Immature natural killer cell (primary cell): ENCODE measurements around the gene C9orf153. TPM values are rescaled to one million over a fixed set of nuclear protein-coding genes. Genes with fewer than 3 reads are reported as not detected.
A peak's percentile ranks its signal among the peaks of the same experiment; 100 is the strongest.

Experiments used
- DNase-seq, 3 donors: peaks; one replicate each; pipeline ENCODE4 v3.0.0; 2022; ENCODE audit warnings: mixed read lengths in 1 of 3
- H3K27ac Mint-ChIP-seq, 6 donors: one replicate each; pipeline ENCODE4 v1.8.0; 2020; ENCODE audit warnings: mixed read lengths in 6 of 6, mild to moderate bottlenecking in 5 of 6, inconsistent platforms in 4 of 6, moderate library complexity in 3 of 6
- H3K27me3 Mint-ChIP-seq, 3 donors: one replicate each; pipeline ENCODE4 v1.8.0; 2020 to 2021; ENCODE audit warnings: low read depth in 3 of 3, mild to moderate bottlenecking in 3 of 3, mixed read lengths in 3 of 3, moderate library complexity in 3 of 3, inconsistent platforms in 1 of 3
- H3K36me3 Mint-ChIP-seq, 3 donors: one replicate each; pipeline ENCODE4 v1.8.0; 2020; ENCODE audit warnings: mixed read lengths in 3 of 3, inconsistent platforms in 2 of 3, mild to moderate bottlenecking in 2 of 3
- H3K4me1 Mint-ChIP-seq, 2 donors: one replicate each; pipeline ENCODE4 v1.8.0; 2020; ENCODE audit warnings: inconsistent platforms in 2 of 2, mild to moderate bottlenecking in 2 of 2, mixed read lengths in 2 of 2, moderate library complexity in 1 of 2
- H3K4me3 Mint-ChIP-seq, 5 donors: one replicate each; pipeline ENCODE4 v1.8.0; 2020; ENCODE audit warnings: mild to moderate bottlenecking in 5 of 5, mixed read lengths in 5 of 5, inconsistent platforms in 3 of 5, moderate library complexity in 3 of 5
- H3K9me3 Mint-ChIP-seq, 6 donors: one replicate each; pipeline ENCODE4 v1.8.0; 2020; ENCODE audit warnings: mild to moderate bottlenecking in 6 of 6, mixed read lengths in 6 of 6, inconsistent platforms in 4 of 6, moderate library complexity in 3 of 6
- polyA plus RNA-seq, 3 donors: library from polyadenylated mRNA; unstranded; fragments of 300-500 nt; fragmentation: Illumina TruSeq; gene quantifications; one replicate each; pipeline ENCODE4 v1.2.3, GENCODE V29; 2021

C9orf153 gene
- polyA plus RNA-seq, 3 donors from 2014 or later: not detected

DNA sequence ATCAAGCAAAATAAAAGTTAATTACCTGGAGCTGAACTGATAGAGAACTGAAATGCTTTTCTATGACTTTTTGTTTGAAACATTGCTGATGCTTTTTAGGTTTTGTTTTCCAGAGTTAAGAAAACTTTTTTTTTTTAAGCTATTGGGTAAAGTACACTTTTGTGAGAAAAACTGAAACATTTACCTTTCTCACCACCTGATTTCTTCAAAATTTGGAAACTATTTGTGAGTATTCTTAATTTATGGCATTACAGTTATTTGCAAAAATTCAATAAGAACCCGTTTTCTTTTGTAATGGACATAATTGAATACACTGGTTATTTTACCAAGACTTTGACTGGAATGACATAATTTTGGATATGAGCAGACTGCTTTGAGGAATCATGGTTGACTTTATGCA is 6.6 kb downstream of the C9orf153 start:
- H3K27me3 Mint-ChIP-seq: peaks cover 0 to 10% (median 0%) of the 10 kb centered on the region in 3 donors
- no peaks in the 10 kb centered on the region for H3K4me1 Mint-ChIP-seq
- DNase-seq: no peak
- H3K4me3 Mint-ChIP-seq: no peak overlapping the region
- H3K9me3 Mint-ChIP-seq: peaks cover 0 to 8% (median 0%) of the 10 kb centered on the region in 6 donors
- H3K36me3 Mint-ChIP-seq: peaks cover 0 to 3% (median 0%) of the 10 kb centered on the region in 3 donors
- no peak overlapping the region for H3K27ac Mint-ChIP-seq

DNA sequence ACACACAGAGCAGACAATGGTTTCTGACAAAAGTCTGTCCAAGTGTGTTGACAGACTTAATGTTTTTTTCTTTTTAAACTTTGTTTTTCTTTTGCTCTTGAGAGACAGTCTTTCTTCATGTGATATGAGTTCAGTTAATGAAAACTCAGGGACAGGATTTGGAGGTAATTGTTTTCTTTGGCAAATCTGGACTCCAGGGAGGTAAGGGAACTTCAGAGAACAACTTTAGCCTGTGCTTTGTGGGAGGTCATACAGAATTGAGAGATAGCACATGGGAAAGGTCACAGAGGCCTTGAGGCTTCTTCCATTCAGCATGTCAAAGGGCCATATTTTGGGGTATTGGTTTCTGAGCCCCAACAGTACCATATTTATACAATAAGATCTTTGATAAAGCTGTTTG is 9.3 kb downstream of the C9orf153 start:
- Mint-ChIP-seq H3K4me1 (no peaks in the 10 kb centered on the region), H3K36me3 (peaks cover 0 to 3% (median 0%) of the 10 kb centered on the region in 3 donors), H3K9me3 (peaks cover 0 to 8% (median 0%) of the 10 kb centered on the region in 6 donors), H3K4me3 (no peak overlapping the region), H3K27me3 (peaks cover 0 to 10% (median 0%) of the 10 kb centered on the region in 3 donors), H3K27ac (no peak overlapping the region)
- DNase-seq: no peak

GRCh38 chr9:86248746-86249145 is 10.7 kb downstream of the C9orf153 start:
- peaks cover 0 to 3% (median 0%) of the 10 kb centered on the region in 3 donors for H3K36me3 Mint-ChIP-seq
- H3K4me3 Mint-ChIP-seq: no peak overlapping the region
- no peak overlapping the region for H3K27ac Mint-ChIP-seq
- H3K4me1 Mint-ChIP-seq: no peaks in the 10 kb centered on the region
- no peak for DNase-seq
- H3K27me3 Mint-ChIP-seq: peaks cover 0 to 14% (median 0%) of the 10 kb centered on the region in 3 donors
- H3K9me3 Mint-ChIP-seq: peaks cover 0 to 8% (median 0%) of the 10 kb centered on the region in 6 donors

DNA sequence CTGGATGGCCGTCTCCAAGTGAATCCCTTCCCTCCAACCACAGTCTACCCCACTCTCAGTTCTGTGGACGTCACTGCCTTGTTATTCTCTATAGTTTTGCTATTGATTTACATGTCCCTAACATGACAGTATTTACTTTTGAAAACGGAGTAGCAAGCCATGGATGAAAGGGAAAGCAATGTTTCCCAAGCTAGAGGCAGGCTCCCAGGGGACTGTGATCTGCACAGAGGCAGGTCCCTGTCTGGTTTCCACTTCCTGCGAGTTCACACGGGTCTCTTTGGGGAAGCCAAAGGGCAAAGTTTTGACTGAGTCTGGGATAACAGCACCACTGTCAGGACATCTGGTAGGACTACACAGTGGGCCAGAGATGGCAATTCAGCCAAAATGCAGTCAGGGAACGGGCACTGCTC is 12.7 kb downstream of the C9orf153 start:
- H3K4me3 Mint-ChIP-seq: no peak overlapping the region
- no peaks in the 10 kb centered on the region for H3K9me3 Mint-ChIP-seq
- H3K27me3 Mint-ChIP-seq: peaks cover 0 to 10% (median 0%) of the 10 kb centered on the region in 3 donors
- peaks cover 0 to 2% (median 0%) of the 10 kb centered on the region in 3 donors for H3K36me3 Mint-ChIP-seq
- H3K27ac Mint-ChIP-seq: no peak overlapping the region
- DNase-seq: no peak
- H3K4me1 Mint-ChIP-seq: no peaks in the 10 kb centered on the region

DNA sequence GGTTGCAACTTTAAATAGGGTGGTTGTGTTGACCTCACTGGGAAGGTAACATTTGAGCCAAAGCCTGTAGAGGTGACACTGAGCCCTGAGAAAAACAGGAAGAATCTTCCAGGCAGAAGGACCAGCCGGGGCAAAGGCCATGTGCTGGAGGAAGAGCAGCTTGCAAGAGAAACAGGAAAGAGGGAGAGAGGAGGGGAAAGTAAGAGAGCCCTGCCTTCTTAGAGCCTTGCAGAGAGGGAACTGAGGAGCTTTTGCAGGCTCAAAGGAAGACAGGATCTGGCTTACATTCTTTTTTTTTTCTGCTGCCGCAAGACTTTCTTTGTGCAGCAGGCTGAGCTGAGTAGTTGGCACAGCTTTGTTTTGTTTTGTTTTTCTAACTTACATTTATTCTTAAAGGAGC is 17.4 kb downstream of the C9orf153 start:
- H3K27me3 Mint-ChIP-seq: peaks cover 0 to 4% (median 2%) of the 10 kb centered on the region in 3 donors
- no peak for DNase-seq
- H3K9me3 Mint-ChIP-seq: no peaks in the 10 kb centered on the region
- no peaks in the 10 kb centered on the region for H3K4me1 Mint-ChIP-seq
- H3K36me3 Mint-ChIP-seq: no peaks in the 10 kb centered on the region
- no peak overlapping the region for H3K4me3 Mint-ChIP-seq
- peak overlapping the region in 1 of 6 donors; percentile 19 for H3K27ac Mint-ChIP-seq

DNA sequence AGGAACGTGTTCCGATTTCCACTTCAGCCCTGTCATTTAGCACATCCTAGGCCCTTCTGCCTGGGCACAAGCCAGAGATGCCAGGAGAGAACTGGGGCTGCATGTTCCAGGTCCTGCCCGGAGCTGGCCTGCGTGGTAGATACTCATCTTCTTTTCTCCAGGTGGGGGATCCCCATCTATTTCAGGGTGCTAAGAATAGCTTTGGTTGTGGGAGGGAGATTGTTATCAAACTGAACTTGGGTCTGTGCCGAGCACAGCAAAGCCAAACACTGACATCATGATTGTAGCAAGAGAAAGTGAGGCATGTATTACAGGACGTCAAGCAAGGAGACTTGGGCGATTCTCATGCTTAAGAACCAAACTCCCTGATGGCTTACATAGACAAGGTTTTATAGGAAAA is 18.2 kb downstream of the C9orf153 start:
- no peak for DNase-seq
- Mint-ChIP-seq H3K36me3 (no peaks in the 10 kb centered on the region), H3K27ac (no peak overlapping the region), H3K4me1 (no peaks in the 10 kb centered on the region), H3K27me3 (peaks cover 0 to 4% (median 4%) of the 10 kb centered on the region in 3 donors), H3K9me3 (no peaks in the 10 kb centered on the region), H3K4me3 (no peak overlapping the region)

DNA sequence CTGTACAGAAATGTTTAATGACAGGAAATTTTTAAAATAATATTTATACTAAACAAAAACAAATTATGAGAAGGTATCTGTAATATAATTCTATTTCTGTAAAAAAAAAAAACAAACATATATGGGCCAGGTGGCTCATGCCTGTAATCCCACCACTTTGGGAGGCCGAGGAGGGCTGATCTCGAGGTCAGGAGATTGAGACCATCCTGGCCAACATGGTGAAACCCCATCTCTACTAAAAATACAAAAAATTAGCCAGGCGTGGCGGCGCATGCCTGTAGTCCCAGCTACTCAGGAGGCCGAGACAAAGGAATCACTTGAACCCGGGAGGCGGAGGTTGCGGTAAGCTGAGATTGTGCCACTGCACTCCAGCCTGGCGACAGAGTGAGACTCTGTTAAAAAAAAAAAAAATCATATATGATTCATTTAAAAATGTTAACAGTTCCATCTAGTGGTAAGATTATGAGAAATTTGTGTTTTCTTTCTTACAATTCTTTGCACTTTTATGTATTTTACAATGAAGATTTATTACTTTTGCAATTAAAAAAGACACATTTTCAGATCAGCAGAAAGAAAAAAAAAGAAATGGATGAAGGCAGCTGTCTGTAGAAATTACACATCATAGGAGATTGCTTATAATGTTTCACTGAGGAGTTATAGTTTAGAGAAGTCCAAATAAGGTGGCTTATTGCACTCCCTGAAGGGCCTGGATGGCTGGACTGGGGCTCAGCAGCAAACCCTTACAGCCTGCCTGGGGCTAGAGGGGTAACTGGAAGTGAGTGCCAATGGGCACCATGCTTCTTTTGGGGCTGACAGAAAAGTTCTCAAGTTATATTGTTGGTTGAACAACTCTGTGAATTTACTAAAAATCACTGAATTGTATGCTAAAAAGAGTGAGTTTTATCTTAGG is 20.3 kb downstream of the C9orf153 start:
- Mint-ChIP-seq H3K4me1 (no peaks in the 10 kb centered on the region), H3K4me3 (no peak overlapping the region), H3K27me3 (peaks cover 0 to 4% (median 0%) of the 10 kb centered on the region in 3 donors), H3K9me3 (no peaks in the 10 kb centered on the region), H3K27ac (no peak overlapping the region), H3K36me3 (no peaks in the 10 kb centered on the region)
- DNase-seq: no peak

GRCh38 chr9:86230858-86231257 is 28.6 kb downstream of the C9orf153 start:
- Mint-ChIP-seq H3K36me3 (no peaks in the 10 kb centered on the region), H3K27ac (no peak overlapping the region), H3K4me3 (no peak overlapping the region), H3K9me3 (no peaks in the 10 kb centered on the region), H3K27me3 (peaks cover 3% of the 10 kb centered on the region in 3 donors), H3K4me1 (no peaks in the 10 kb centered on the region)
- DNase-seq: no peak

- peaks cover 0 to 6% (median 0%) of the 10 kb centered on the region in 3 donors for H3K27me3 Mint-ChIP-seq
- H3K9me3 Mint-ChIP-seq: no peaks in the 10 kb centered on the region
- no peak overlapping the region for H3K4me3 Mint-ChIP-seq
- no peak overlapping the region for H3K27ac Mint-ChIP-seq
- H3K36me3 Mint-ChIP-seq: no peaks in the 10 kb centered on the region
- no peaks in the 10 kb centered on the region for H3K4me1 Mint-ChIP-seq
- no peak for DNase-seq
Measured at GRCh38 chr9:86222667-86223066, 36.8 kb downstream of the C9orf153 start.

- H3K27me3 Mint-ChIP-seq: peaks cover 0 to 6% (median 0%) of the 10 kb centered on the region in 3 donors
- no peaks in the 10 kb centered on the region for H3K9me3 Mint-ChIP-seq
- H3K4me1 Mint-ChIP-seq: no peaks in the 10 kb centered on the region
- H3K27ac Mint-ChIP-seq: no peak overlapping the region
- DNase-seq: no peak
- no peaks in the 10 kb centered on the region for H3K36me3 Mint-ChIP-seq
- H3K4me3 Mint-ChIP-seq: no peak overlapping the region
Measured at GRCh38 chr9:86219606-86220005, 39.9 kb downstream of the C9orf153 start.

GRCh38 chr9:86217076-86217755 is 42.2 kb downstream of the C9orf153 start:
- peaks cover 0 to under 1% (median 0%) of the 10 kb centered on the region in 3 donors for H3K27me3 Mint-ChIP-seq
- no peak overlapping the region for H3K4me3 Mint-ChIP-seq
- no peaks in the 10 kb centered on the region for H3K36me3 Mint-ChIP-seq
- no peak for DNase-seq
- H3K4me1 Mint-ChIP-seq: no peaks in the 10 kb centered on the region
- no peaks in the 10 kb centered on the region for H3K9me3 Mint-ChIP-seq
- H3K27ac Mint-ChIP-seq: no peak overlapping the region

DNA sequence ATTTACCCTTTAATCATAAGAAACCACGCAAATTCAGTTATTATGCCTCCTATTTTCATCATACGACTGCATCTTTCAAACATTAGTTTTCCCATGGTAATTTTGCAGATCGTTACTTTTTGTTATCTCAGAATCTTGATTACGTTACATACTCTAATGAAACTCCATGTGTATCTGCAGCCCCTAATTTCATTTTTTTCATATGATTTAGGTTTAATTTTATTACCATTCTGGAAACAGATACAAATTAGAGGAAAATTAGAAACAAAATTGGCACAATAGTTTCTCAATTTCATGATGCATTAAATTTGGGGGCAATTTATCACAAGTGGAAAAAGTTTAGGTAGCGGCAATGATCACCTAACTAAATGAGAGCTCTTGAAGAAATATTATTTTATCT is 52.3 kb downstream of the C9orf153 start:
- H3K9me3 Mint-ChIP-seq: no peaks in the 10 kb centered on the region
- no peak overlapping the region for H3K4me3 Mint-ChIP-seq
- H3K36me3 Mint-ChIP-seq: no peaks in the 10 kb centered on the region
- peaks cover 0 to under 1% of the 10 kb centered on the region in 2 donors for H3K4me1 Mint-ChIP-seq
- peaks cover 0 to 5% (median 0%) of the 10 kb centered on the region in 3 donors for H3K27me3 Mint-ChIP-seq
- DNase-seq: no peak
- no peak overlapping the region for H3K27ac Mint-ChIP-seq

DNA sequence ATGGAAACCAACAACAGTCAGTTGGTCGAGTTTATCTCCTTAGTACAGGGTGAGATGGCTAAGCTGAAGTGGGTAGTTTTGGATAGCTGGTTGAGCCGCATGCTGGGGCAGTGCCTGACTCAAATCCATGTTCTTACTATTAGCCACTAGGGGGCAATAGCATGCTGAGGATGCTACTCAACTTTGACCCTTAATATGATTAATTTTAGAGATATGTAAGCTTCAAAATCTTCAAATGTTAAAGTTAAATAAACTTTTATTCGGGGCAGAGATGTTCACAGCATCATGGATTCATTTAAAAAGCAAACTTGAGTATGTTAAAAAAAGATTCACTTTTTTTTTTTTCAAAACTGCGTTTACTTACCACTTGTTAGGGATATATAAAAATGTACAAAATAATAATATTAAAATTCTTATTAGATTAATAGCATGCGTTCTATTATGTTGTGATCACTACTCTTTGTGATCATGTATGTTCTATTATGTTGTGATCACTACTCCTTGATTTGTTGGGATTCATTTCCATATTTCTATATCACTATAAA is 57.0 kb downstream of the C9orf153 start:
- no peaks in the 10 kb centered on the region for H3K9me3 Mint-ChIP-seq
- peak overlapping the region in 1 of 6 donors; percentile 20 for H3K27ac Mint-ChIP-seq
- H3K36me3 Mint-ChIP-seq: no peaks in the 10 kb centered on the region
- H3K27me3 Mint-ChIP-seq: peaks cover 0 to 5% (median 4%) of the 10 kb centered on the region in 3 donors
- DNase-seq: peak; percentile 13 to 43 (median 37)
- H3K4me1 Mint-ChIP-seq: peaks cover 9 to 12% of the 10 kb centered on the region in 2 donors
- peak overlapping the region in 1 of 5 donors; percentile 24 for H3K4me3 Mint-ChIP-seq
